H1 (cell line): ENCODE results near the gene SCAF11. TPM values are rescaled to one million over a fixed set of nuclear protein-coding genes. Genes with fewer than 3 reads are reported as not detected.

ENCODE experiments used
- CTCF ChIA-PET: fragments of 300-600 bp; sonication (Branson Sonifier 250); formaldehyde crosslinking; loops from one replicate; lab custom pipeline; 2021; ENCODE audit not compliant: partially characterized antibody; lab: Charles Lee
- POLR2A ChIA-PET: fragments of 300-600 bp; sonication (Branson Sonifier 250); formaldehyde crosslinking; loops from one replicate; lab custom pipeline; 2021; ENCODE audit warnings: inconsistent platforms; ENCODE audit not compliant: partially characterized antibody; lab: Charles Lee
- DNase-seq, 2 experiments: peaks; one replicate each; pipeline versions ENCODE4 v3.0.0 to v3.0.0-alpha.2; 2010 to 2022; ENCODE audit warnings: low spot score in 2 of 2, low read depth in 1 of 2, mixed read lengths in 1 of 2
- FAIRE-seq: peaks from 2 replicates; lab custom pipeline; 2011; peaks lifted over from hg19 to GRCh38; lab: Jason Lieb, UNC
- H2AFZ ChIP-seq: 2 replicates; pipeline ENCODE4 v1.8.1; 2012; ENCODE audit warnings: low read length, inconsistent platforms
- H2AK5ac ChIP-seq: 2 replicates; pipeline ENCODE4 v1.6.1; 2013; ENCODE audit warnings: low read depth, low read length
- H2BK120ac ChIP-seq: replicated peaks from 2 replicates; pipeline ENCODE3; 2013; ENCODE audit warnings: low read depth, low read length, inconsistent platforms
- H2BK12ac ChIP-seq: 2 replicates; pipeline ENCODE4 v1.6.1; 2013; ENCODE audit warnings: low read depth, low read length
- H2BK15ac ChIP-seq: 2 replicates; pipeline ENCODE4 v1.6.1; 2013; ENCODE audit warnings: low read length
- H2BK20ac ChIP-seq: 2 replicates; pipeline ENCODE4 v1.6.1; 2013; ENCODE audit warnings: low read length
- H2BK5ac ChIP-seq: 2 replicates; pipeline ENCODE4 v1.6.1; 2013; ENCODE audit warnings: low read depth, low read length
- H3K14ac ChIP-seq: 2 replicates; pipeline ENCODE4 v1.6.1; 2013; ENCODE audit warnings: inconsistent platforms; ENCODE audit not compliant: insufficient read length
- H3K18ac ChIP-seq: 2 replicates; pipeline ENCODE4 v1.6.1; 2013; ENCODE audit warnings: low read length; ENCODE audit errors: extremely low read depth
- H3K23ac ChIP-seq: 2 replicates; pipeline ENCODE4 v1.6.1; 2013; ENCODE audit warnings: inconsistent platforms; ENCODE audit not compliant: insufficient read length
- H3K23me2 ChIP-seq: 2 replicates; pipeline ENCODE4 v1.6.1; 2013; ENCODE audit warnings: low read depth, low read length
- H3K27ac ChIP-seq: 2 replicates; pipeline ENCODE4 v1.6.1; 2011; ENCODE audit warnings: low read depth, low read length, inconsistent platforms
- H3K27me3 ChIP-seq, 4 experiments: replicated peaks in 1 of 4; 1 replicate in 1 of 4; 2 replicates in 3 of 4; pipeline versions ENCODE4 v1.6.1 to v1.8.1; 2011 to 2013; ENCODE audit warnings: low read length in 3 of 4, mild to moderate bottlenecking in 3 of 4, inconsistent platforms in 2 of 4, mixed read lengths in 2 of 4, moderate library complexity in 1 of 4; ENCODE audit not compliant: control insufficient read depth in 3 of 4, insufficient read depth in 3 of 4; ENCODE audit errors: extremely low read depth in 1 of 4
- H3K36me3 ChIP-seq, 4 experiments: 2 replicates each; pipeline versions ENCODE4 v1.6.1 to v1.8.1; 2011 to 2013; ENCODE audit warnings: mild to moderate bottlenecking in 4 of 4, low read length in 3 of 4, moderate library complexity in 2 of 4, control low read depth in 1 of 4, inconsistent platforms in 1 of 4; ENCODE audit not compliant: insufficient read depth in 4 of 4, control insufficient read depth in 2 of 4
- H3K4ac ChIP-seq: replicated peaks from 2 replicates; pipeline ENCODE3; 2013; ENCODE audit warnings: low read length, low read depth, mixed read lengths, inconsistent platforms; ENCODE audit not compliant: insufficient read length
- H3K4me1 ChIP-seq, 4 experiments: replicated peaks in 1 of 4; 1 replicate in 1 of 4; 2 replicates in 3 of 4; pipeline versions ENCODE4 v1.6.1 to v1.8.1; 2011 to 2013; ENCODE audit warnings: low read length in 3 of 4, inconsistent platforms in 2 of 4, mixed read lengths in 1 of 4; ENCODE audit not compliant: insufficient read depth in 4 of 4, control insufficient read depth in 3 of 4
- H3K4me2 ChIP-seq, 2 experiments: 2 replicates each; pipeline versions ENCODE4 v1.6.1 to v1.8.1; 2011 to 2013; ENCODE audit warnings: low read depth in 2 of 2, low read length in 2 of 2, control low read depth in 1 of 2, inconsistent platforms in 1 of 2, mild to moderate bottlenecking in 1 of 2; ENCODE audit not compliant: insufficient read depth in 1 of 2
- H3K4me3 ChIP-seq, 4 experiments: fragments of 200-600, 300-600 bp in 1 of 4; sonication (generic), shearing (Covaris generic), sonication (Bioruptor Twin) in 1 of 4; 2 replicates each; pipeline versions ENCODE4 v1.5.1 to v1.8.1; 2011 to 2016; ENCODE audit warnings: low read length in 4 of 4, low read depth in 3 of 4, control low read depth in 2 of 4, inconsistent platforms in 2 of 4, mild to moderate bottlenecking in 2 of 4, mixed read lengths in 1 of 4, moderate library complexity in 1 of 4; ENCODE audit not compliant: insufficient read depth in 2 of 4; ENCODE audit errors: extremely low read depth in 1 of 4
- H3K56ac ChIP-seq: replicated peaks from 2 replicates; pipeline ENCODE3; 2013; ENCODE audit warnings: low read depth, mild to moderate bottlenecking, mixed read lengths, low read length, inconsistent platforms; ENCODE audit not compliant: insufficient read length
- H3K79me1 ChIP-seq: 2 replicates; pipeline ENCODE4 v1.6.1; 2013; ENCODE audit warnings: low read depth, low read length, control low read depth
- H3K79me2 ChIP-seq, 2 experiments: 2 replicates each; pipeline versions ENCODE4 v1.6.1 to v1.8.1; 2012 to 2013; ENCODE audit warnings: low read length in 2 of 2, mild to moderate bottlenecking in 2 of 2, inconsistent platforms in 1 of 2; ENCODE audit not compliant: insufficient read depth in 2 of 2, control insufficient read depth in 1 of 2
- H3K9ac ChIP-seq, 4 experiments: replicated peaks in 1 of 4; 1 replicate in 1 of 4; 2 replicates in 3 of 4; pipeline versions ENCODE4 v1.6.1 to v1.8.1; 2011 to 2013; ENCODE audit warnings: low read depth in 3 of 4, low read length in 3 of 4, control low read depth in 2 of 4, mild to moderate bottlenecking in 2 of 4, moderate library complexity in 2 of 4, inconsistent platforms in 1 of 4; ENCODE audit errors: extremely low read depth in 1 of 4
- H3K9me3 ChIP-seq, 2 experiments: 2 replicates each; pipeline versions ENCODE4 v1.6.1 to v1.8.1; 2012 to 2013; ENCODE audit warnings: mild to moderate bottlenecking in 2 of 2, moderate library complexity in 2 of 2, control low read depth in 1 of 2, inconsistent platforms in 1 of 2, low read depth in 1 of 2, low read length in 1 of 2, mixed read lengths in 1 of 2; ENCODE audit not compliant: insufficient read depth in 2 of 2
- H4K20me1 ChIP-seq, 2 experiments: replicated peaks in 1 of 2; 2 replicates each; pipeline versions ENCODE3 to v1.8.1; 2011 to 2013; ENCODE audit warnings: inconsistent platforms in 2 of 2, low read length in 2 of 2, mild to moderate bottlenecking in 1 of 2; ENCODE audit not compliant: insufficient read depth in 2 of 2, control insufficient read depth in 1 of 2
- H4K5ac ChIP-seq: 2 replicates; pipeline ENCODE4 v1.6.1; 2013; ENCODE audit warnings: low read length, low read depth, mixed read lengths, inconsistent platforms; ENCODE audit not compliant: insufficient read length
- H4K8ac ChIP-seq: 2 replicates; pipeline ENCODE4 v1.8.0; 2013; ENCODE audit warnings: mild to moderate bottlenecking, moderate library complexity, low read length, inconsistent platforms; ENCODE audit not compliant: insufficient read depth; ENCODE audit errors: extremely low read depth
- H4K91ac ChIP-seq: replicated peaks from 2 replicates; pipeline ENCODE3; 2013; ENCODE audit warnings: low read length, mixed read lengths, inconsistent platforms; ENCODE audit not compliant: insufficient read length
- ASH2L ChIP-seq: fragments of 200-600, 300-600 bp; sonication (generic); IDR thresholded peaks from one replicate; pipeline ENCODE4 v1.7.1; 2017; ENCODE audit warnings: low read length
- CEBPB ChIP-seq: IDR thresholded peaks from 2 replicates; pipeline ENCODE4 v1.6.1; 2012; ENCODE audit warnings: low read depth, low read length
- CTBP2 ChIP-seq: IDR thresholded peaks from 2 replicates; pipeline ENCODE4 v1.7.0; 2011; ENCODE audit warnings: borderline replicate concordance, mild to moderate bottlenecking, moderate library complexity, mixed read lengths, low read length; ENCODE audit not compliant: insufficient read depth, insufficient read length
- EP300 ChIP-seq, 2 experiments: IDR thresholded peaks; 1 replicate in 1 of 2; 2 replicates in 1 of 2; pipeline ENCODE4 v1.6.1; 2011 to 2012; ENCODE audit warnings: low read depth in 2 of 2, low read length in 2 of 2, mild to moderate bottlenecking in 2 of 2, borderline replicate concordance in 1 of 2, inconsistent platforms in 1 of 2, moderate library complexity in 1 of 2
- FOSL1 ChIP-seq: IDR thresholded peaks from 2 replicates; pipeline ENCODE4 v1.6.1; 2011; ENCODE audit warnings: mild to moderate bottlenecking, low read depth, low read length, moderate library complexity; ENCODE audit not compliant: insufficient read depth
- JUN ChIP-seq: IDR thresholded peaks from 2 replicates; pipeline ENCODE4 v1.6.1; 2011; ENCODE audit warnings: low read depth, mild to moderate bottlenecking, improper control_type of control experiment, low read length
- KDM1A ChIP-seq: fragments of 200-600, 300-600 bp; sonication (generic); IDR thresholded peaks from 2 replicates; pipeline ENCODE4 v1.7.1; 2016; ENCODE audit warnings: mild to moderate bottlenecking, low read length, borderline replicate concordance
- NANOG ChIP-seq: IDR thresholded peaks from 2 replicates; pipeline ENCODE4 v1.6.1; 2011; ENCODE audit warnings: low read length, low read depth, mild to moderate bottlenecking, inconsistent platforms; ENCODE audit not compliant: insufficient read depth, poor library complexity, severe bottlenecking
- RFX5 ChIP-seq: IDR thresholded peaks from 2 replicates; pipeline ENCODE4 v1.6.1; 2011; ENCODE audit warnings: low read depth, low read length, improper control_type of control experiment, borderline replicate concordance
- SIN3A ChIP-seq, 2 experiments: IDR thresholded peaks in 1 of 2; conservative IDR thresholded peaks in 1 of 2; 2 replicates each; pipeline ENCODE4 v1.6.1; 2011 to 2012; ENCODE audit warnings: low read length in 2 of 2, improper control_type of control experiment in 1 of 2, low read depth in 1 of 2, mild to moderate bottlenecking in 1 of 2
- SIX5 ChIP-seq: IDR thresholded peaks from 2 replicates; pipeline ENCODE4 v1.6.1; 2011; ENCODE audit warnings: mild to moderate bottlenecking, low read depth, low read length
- SP2 ChIP-seq: IDR thresholded peaks from 2 replicates; pipeline ENCODE4 v1.6.1; 2012; ENCODE audit warnings: mild to moderate bottlenecking, low read length, inconsistent platforms
- SUZ12 ChIP-seq: fragments of 200-600 bp; sonication (generic); IDR thresholded peaks from 2 replicates; pipeline ENCODE4 v1.6.1; 2012; ENCODE audit warnings: mild to moderate bottlenecking, inconsistent platforms, low read length, moderate library complexity, mixed read lengths
- WGBS, 2 experiments: shearing (Covaris generic) in 1 of 2; methylation state at CpG; one replicate each; pipeline versions ENCODE4 v1.1.6 to v1.1.7; 2013 to 2015; ENCODE audit warnings: low lambda C conversion rate in 2 of 2, mixed read lengths in 2 of 2, inconsistent platforms in 1 of 2, low coverage in 1 of 2, missing lambda C conversion rate in 1 of 2; ENCODE audit not compliant: insufficient replicate concordance in 2 of 2, insufficient coverage in 1 of 2, insufficient read length in 1 of 2; ENCODE audit errors: extremely low coverage in 1 of 2, missing lambda C conversion rate in 1 of 2; 5-methylcytosine and 5-hydroxymethylcytosine counted together
- polyA plus RNA-seq, 7 experiments: library from polyadenylated mRNA; depleted of rRNA in 3 of 7; stranded (reverse) in 5 of 7; unstranded in 2 of 7; fragments of >200 nt in 5 of 7; fragments of 200-250 nt in 2 of 7; gene quantifications; 1 replicate in 5 of 7; 2 replicates in 1 of 7; 4 replicates in 1 of 7; pipeline versions ENCODE4 v1.2.1 to v1.2.3, GENCODE V29; 2011 to 2013; ENCODE audit warnings: missing spikeins in 2 of 7, mixed read lengths in 2 of 7
- total RNA-seq: library from RNA; stranded (reverse); fragmentation: NEBNext Ultra II Directional; extraction: Animal tissue kit (Norgen Biotek cat#: 25700); gene quantifications from 2 replicates; pipeline ENCODE4 v1.2.1, GENCODE V29; 2021

Gene SCAF11
- total and polyA plus RNA-seq, 2 of the 8 experiments (the other 6 are each of a cell fraction or from before 2014, with no cell fraction given), result 15.1 to 77.8 TPM

DNA sequence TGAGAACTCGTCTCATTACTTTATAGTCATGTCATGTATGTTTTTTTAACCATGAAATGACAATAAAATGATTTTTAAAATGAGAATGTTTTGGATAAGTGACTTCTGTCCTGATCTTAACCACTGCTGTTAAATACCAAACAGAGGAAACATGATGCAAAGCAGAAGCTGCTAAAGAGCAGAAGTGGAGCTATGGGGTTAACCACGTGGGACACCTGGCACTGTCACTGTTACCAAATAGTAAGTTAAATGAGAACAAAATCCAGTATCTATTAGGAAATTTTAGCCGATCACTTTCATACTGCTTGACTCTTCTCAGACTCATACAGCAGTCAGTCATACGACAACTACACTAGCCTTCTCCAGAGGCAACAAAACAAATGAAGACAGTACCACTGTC, 82.4 kb downstream of the SCAF11 start:
- Histone ChIP-seq H3K36me3 (peaks cover 0 to 15% (median 7%) of the 10 kb centered on the region in 4 experiments; a peak in 4 of 8 replicates), H3K79me1 (no peaks in the 10 kb centered on the region), H3K23me2 (no peaks in the 10 kb centered on the region), H3K14ac (no peak overlapping the region), H2BK20ac (no peak overlapping the region), H3K9me3 (no peaks in the 10 kb centered on the region), H3K79me2 (no peaks in the 10 kb centered on the region), H2BK120ac (no peak overlapping the region), H3K18ac (no peak overlapping the region), H2BK5ac (no peak overlapping the region), H4K20me1 (peaks cover 0 to 1% of the 10 kb centered on the region in 2 experiments), H3K9ac (no peak overlapping the region), H3K4me2 (no peak overlapping the region), H2AK5ac (no peak overlapping the region), H2BK12ac (no peak overlapping the region), H3K27ac (no peak overlapping the region), H4K91ac (no peak overlapping the region), H3K4ac (no peak overlapping the region), H3K27me3 (no peaks in the 10 kb centered on the region), H3K4me3 (no peak overlapping the region), H3K4me1 (no peaks in the 10 kb centered on the region), H3K56ac (no peak overlapping the region), H3K23ac (no peak overlapping the region), H2BK15ac (no peak overlapping the region), H2AFZ (no peak overlapping the region), H4K5ac (no peak overlapping the region), H4K8ac (no peak overlapping the region)
- WGBS, 2 experiments, result 89% methylated on average over 4 of the region's 4 CpGs; no CpG with 5 or more reads in 1 of the 2 experiments
- POLR2A ChIA-PET, result no interaction called here
- DNase-seq, result no peak
- CTCF ChIA-PET, result interaction anchor here (1.2 kb wide), 1 partner anchor 15 kb away, joined by 3 read pairs; no protein-coding TSS in a partner anchor
- FAIRE-seq, result no peak
- TF ChIP-seq FOSL1 (no peak), CEBPB (no peak), RFX5 (no peak), SUZ12 (no peak), SP2 (no peak), CTBP2 (no peak), ASH2L (no peak), JUN (no peak), SIX5 (no peak), EP300 (IDR thresholded peaks at IDR 0.05; ENCODE audit: borderline replicate concordance in 1 of 2, low read depth in 2 of 2, low read length in 2 of 2) (no peak), SIN3A (conservative IDR thresholded peaks at IDR 0.05 in 1 of 2, IDR thresholded peaks at IDR 0.05 in 1 of 2; ENCODE audit: low read depth in 1 of 2, low read length in 2 of 2) (no peak), KDM1A (no peak), NANOG (no peak)
